HCT116 (cell line): ENCODE data around the gene CCDC146. TPM values are rescaled to one million over a fixed set of nuclear protein-coding genes. Genes with fewer than 3 reads are reported as not detected.

Experiments
- ATAC-seq: fragments of 200-7000 bp; cut with Tn5 transposase; 2 replicates; pipeline ENCODE4 v1.9.1; 2020; ENCODE audit warnings: mild to moderate bottlenecking, moderate library complexity
- BruUV-seq: library from RNA; stranded (reverse); fragments of 400-500 nt; replicated peaks from 2 replicates; lab custom pipeline; 2021; lab: Mats Ljungman, UMichigan
- CTCF ChIA-PET: fragments of 300-600 bp; sonication (Branson Sonifier 250); formaldehyde crosslinking; loops from one replicate; lab custom pipeline; 2021; ENCODE audit warnings: antibody characterized with exemption; lab: Charles Lee
- POLR2A ChIA-PET: fragments of 300-600, 350-600 bp; sonication (Branson Sonifier 250); formaldehyde crosslinking; loops from one replicate; lab custom pipeline; 2021; ENCODE audit warnings: antibody characterized with exemption; lab: Charles Lee
- RAD21 ChIA-PET, 2 experiments: fragments of 300-600 bp; sonication (Branson Sonifier 250); formaldehyde crosslinking; loops; one replicate each; lab custom pipeline; 2023; ENCODE audit warnings: low total read pairs in 2 of 2; ENCODE audit not compliant: uncharacterized antibody in 2 of 2, unreplicated experiment in 2 of 2, low non-redundant PET in 1 of 2; lab: Charles Lee
- DNase-seq: peaks from one replicate; pipeline ENCODE4 v3.0.0-alpha.2; 2010; ENCODE audit warnings: low read depth, low spot score
- H2AFZ ChIP-seq: fragments of 200-600 bp; shearing (Covaris generic), sonication (generic); 2 replicates; pipeline ENCODE4 v1.6.1; 2017; ENCODE audit warnings: low read depth, mixed run types, mixed read lengths, antibody characterized with exemption, low read length; ENCODE audit not compliant: poor library complexity, severe bottlenecking
- H3K27ac ChIP-seq: 2 replicates; pipeline ENCODE4 v1.5.1; 2012; ENCODE audit warnings: low read depth, low read length
- H3K27me3 ChIP-seq: fragments of 200-600 bp; sonication (generic); 2 replicates; pipeline ENCODE4 v1.6.1; 2016; ENCODE audit warnings: mixed run types, low read length, mixed read lengths; ENCODE audit not compliant: insufficient read depth
- H3K36me3 ChIP-seq, 2 experiments: fragments of 200-500 bp in 1 of 2; fragments of 200-600 bp in 1 of 2; sonication (Bioruptor generic) in 1 of 2; sonication (generic) in 1 of 2; 2 replicates each; pipeline versions ENCODE4 v1.5.1 to v1.6.1; 2014 to 2016; ENCODE audit warnings: low read length in 2 of 2, inconsistent platforms in 1 of 2, mixed read lengths in 1 of 2, mixed run types in 1 of 2; ENCODE audit not compliant: insufficient read depth in 2 of 2, control insufficient read depth in 1 of 2
- H3K4me1 ChIP-seq, 2 experiments: fragments of 200-600 bp in 1 of 2; sonication (generic) in 1 of 2; 2 replicates each; pipeline versions ENCODE4 v1.5.1 to v1.6.1; 2012 to 2017; ENCODE audit warnings: low read length in 2 of 2, inconsistent platforms in 1 of 2, mild to moderate bottlenecking in 1 of 2, mixed read lengths in 1 of 2, mixed run types in 1 of 2, moderate library complexity in 1 of 2; ENCODE audit not compliant: insufficient read depth in 2 of 2, control insufficient read depth in 1 of 2
- H3K4me2 ChIP-seq: fragments of 200-600 bp; sonication (generic); 2 replicates; pipeline ENCODE4 v1.6.1; 2017; ENCODE audit warnings: mixed run types, low read length, mixed read lengths
- H3K4me3 ChIP-seq, 2 experiments: fragments of 200-600 bp in 1 of 2; sonication (generic) in 1 of 2; replicated peaks in 1 of 2; 2 replicates each; pipeline ENCODE4 v1.5.1; 2011 to 2016; ENCODE audit warnings: low read length in 2 of 2, control low read depth in 1 of 2, low read depth in 1 of 2, mild to moderate bottlenecking in 1 of 2, mixed read lengths in 1 of 2, mixed run types in 1 of 2
- H3K79me2 ChIP-seq: fragments of 200-600 bp; sonication (generic); 2 replicates; pipeline ENCODE4 v1.6.1; 2017; ENCODE audit warnings: mild to moderate bottlenecking, mixed run types, low read length, moderate library complexity, mixed read lengths; ENCODE audit not compliant: insufficient read depth
- H3K9ac ChIP-seq: fragments of 200-600 bp; sonication (generic); 2 replicates; pipeline ENCODE4 v1.6.1; 2016; ENCODE audit warnings: low read length, mixed read lengths
- H3K9me2 ChIP-seq: fragments of 200-600 bp; sonication (generic), shearing (Covaris generic); 2 replicates; pipeline ENCODE4 v1.6.1; 2017; ENCODE audit warnings: mixed run types, mild to moderate bottlenecking, moderate library complexity; ENCODE audit not compliant: insufficient read depth
- H3K9me3 ChIP-seq, 2 experiments: fragments of 200-500 bp in 1 of 2; fragments of 200-600 bp in 1 of 2; sonication (Bioruptor generic) in 1 of 2; sonication (generic) in 1 of 2; 2 replicates each; pipeline ENCODE4 v1.6.1; 2014 to 2017; ENCODE audit warnings: low read length in 2 of 2, mixed read lengths in 2 of 2, inconsistent platforms in 1 of 2, low read depth in 1 of 2, mild to moderate bottlenecking in 1 of 2, mixed run types in 1 of 2, moderate library complexity in 1 of 2; ENCODE audit not compliant: control insufficient read depth in 1 of 2, insufficient read depth in 1 of 2
- H4K20me1 ChIP-seq: fragments of 200-600 bp; sonication (generic), shearing (Covaris generic); 2 replicates; pipeline ENCODE4 v1.6.1; 2017; ENCODE audit warnings: mixed run types, mild to moderate bottlenecking, moderate library complexity; ENCODE audit not compliant: insufficient read depth
- ATF3 ChIP-seq: IDR thresholded peaks from 2 replicates; pipeline ENCODE4 v1.6.1; 2012
- CBX3 ChIP-seq: IDR thresholded peaks from 2 replicates; pipeline ENCODE4 v1.6.1; 2012; ENCODE audit warnings: low read depth
- CTCF ChIP-seq, 3 experiments: fragments of 200-600 bp in 1 of 3; sonication (generic) in 1 of 3; IDR thresholded peaks in 2 of 3; conservative IDR thresholded peaks in 1 of 3; 2 replicates each; pipeline ENCODE4 v1.5.1; 2012 to 2017; ENCODE audit warnings: low read depth in 2 of 3, low read length in 2 of 3, antibody characterized with exemption in 1 of 3, borderline replicate concordance in 1 of 3, control low read depth in 1 of 3, mild to moderate bottlenecking in 1 of 3, mixed read lengths in 1 of 3, mixed run types in 1 of 3, moderate library complexity in 1 of 3; ENCODE audit not compliant: insufficient read depth in 1 of 3
- ELF1 ChIP-seq: IDR thresholded peaks from 2 replicates; pipeline ENCODE4 v1.6.1; 2012; ENCODE audit warnings: low read depth, borderline replicate concordance
- EZH2 ChIP-seq: fragments of 200-600 bp; sonication (generic); IDR thresholded peaks from 2 replicates; pipeline ENCODE4 v1.6.1; 2017; ENCODE audit warnings: antibody characterized with exemption, mixed run types
- FOSL1 ChIP-seq: IDR thresholded peaks from 2 replicates; pipeline ENCODE4 v1.6.1; 2012; ENCODE audit warnings: low read depth
- MAX ChIP-seq: IDR thresholded peaks from 2 replicates; pipeline ENCODE4 v1.6.1; 2012
- POLR2A ChIP-seq: IDR thresholded peaks from 2 replicates; pipeline ENCODE4 v1.7.0; 2011; ENCODE audit warnings: borderline replicate concordance; ENCODE audit not compliant: insufficient read depth, insufficient read length; ENCODE audit errors: extremely low read depth
- POLR2AphosphoS5 ChIP-seq: IDR thresholded peaks from 2 replicates; pipeline ENCODE4 v1.6.1; 2011; ENCODE audit warnings: mild to moderate bottlenecking, low read depth, low read length, moderate library complexity
- SP1 ChIP-seq: IDR thresholded peaks from 2 replicates; pipeline ENCODE4 v1.6.1; 2012; ENCODE audit warnings: low read depth
- TCF7L2 ChIP-seq: IDR thresholded peaks from 2 replicates; pipeline ENCODE4 v1.7.0; 2011; ENCODE audit warnings: borderline replicate concordance, inconsistent platforms; ENCODE audit not compliant: insufficient read depth, insufficient read length; ENCODE audit errors: extremely low read depth
- YY1 ChIP-seq: IDR thresholded peaks from 2 replicates; pipeline ENCODE4 v1.6.1; 2011; ENCODE audit warnings: low read length, low read depth, moderate library complexity, mild to moderate bottlenecking; ENCODE audit not compliant: insufficient replicate concordance; ENCODE audit errors: extremely low read depth
- ZBTB33 ChIP-seq: IDR thresholded peaks from 2 replicates; pipeline ENCODE4 v1.6.1; 2011; ENCODE audit warnings: mild to moderate bottlenecking, low read length, moderate library complexity; ENCODE audit not compliant: insufficient replicate concordance; ENCODE audit errors: extremely low read depth
- ZFX ChIP-seq: fragments of 450-650 bp; IDR thresholded peaks from 2 replicates; pipeline ENCODE4 v1.6.1; 2017
- ZNF274 ChIP-seq: fragments of 200-500 bp; sonication (Bioruptor generic); IDR thresholded peaks from 2 replicates; pipeline ENCODE4 v1.6.1; 2014; ENCODE audit warnings: mild to moderate bottlenecking, low read depth, low read length, inconsistent platforms
- intact Hi-C: fragments of 100-400 bp; cut with micrococcal nuclease; formaldehyde crosslinking; loops from 2 replicates; pipeline ENCODE4 v1.10.0; 2022
- total RNA-seq: library from RNA; stranded (reverse); gene quantifications from one replicate; pipeline ENCODE4 v1.2.1, GENCODE V29; 2021; ENCODE audit not compliant: unreplicated experiment

CCDC146 gene
- total RNA-seq, 1 experiment from 2014 or later: 6.3 TPM

GRCh38 chr7:77252506-77252905, 130.1 kb downstream of the CCDC146 start (continued):
- TF ChIP-seq ZBTB33: no peak

- Histone ChIP-seq H3K27me3 (no peaks in the 10 kb centered on the region), H2AFZ (no peak overlapping the region), H3K9me2 (no peaks in the 10 kb centered on the region), H4K20me1 (no peaks in the 10 kb centered on the region), H3K9me3 (no peaks in the 10 kb centered on the region), H3K36me3 (no peaks in the 10 kb centered on the region), H3K4me1 (no peaks in the 10 kb centered on the region), H3K79me2 (no peaks in the 10 kb centered on the region), H3K9ac (no peak overlapping the region), H3K4me2 (no peak overlapping the region), H3K27ac (no peak overlapping the region), H3K4me3 (no peak overlapping the region)
- BruUV-seq: no TSS peak
- DNase-seq (no peak), ATAC-seq (no peak)
- TF ChIP-seq POLR2A (no peak), ZBTB33 (no peak), FOSL1 (no peak), MAX (no peak), SP1 (no peak), ELF1 (no peak), POLR2AphosphoS5 (no peak), EZH2 (no peak), CTCF (IDR thresholded peaks at IDR 0.05 in 2 of 3, conservative IDR thresholded peaks at IDR 0.05 in 1 of 3; ENCODE audit: borderline replicate concordance in 1 of 3, insufficient read depth in 1 of 3, low read depth in 2 of 3, low read length in 2 of 3) (no peak), ZFX (no peak), ZNF274 (no peak), YY1 (no peak), TCF7L2 (no peak), CBX3 (no peak), ATF3 (no peak)
- intact Hi-C loops: no loop called here
- POLR2A ChIA-PET: no interaction called here
- RAD21 ChIA-PET: no interaction called here
- CTCF ChIA-PET: no interaction called here
Observed at GRCh38 chr7:77253151-77253550, 130.7 kb downstream of the CCDC146 start.
